Right hindlimb (tissue), 1 donor: ENCODE results near the gene FAM234A.
A peak's percentile ranks its signal among the peaks of the same experiment; 100 is the strongest.
"Not testable (repeated sequence)": the region's sequence is repeated elsewhere in the genome, so short reads cannot be mapped to it uniquely, and the experiment has no call there.

ENCODE experiments used
- DNase-seq: peaks from one replicate; pipeline ENCODE4 v3.0.0-alpha.2; 2018

The FAM234A gene

GRCh38 chr16:266258-267164 lies 31.9 kb downstream of the FAM234A start:
- no peak for DNase-seq

GRCh38 chr16:267562-267961 lies 32.9 kb downstream of the FAM234A start:
- not testable (repeated sequence) for DNase-seq

- no peak for DNase-seq
These were observed 33.8 kb downstream of the FAM234A start for GRCh38 chr16:268141-269053.

GRCh38 chr16:269061-269796 lies 34.6 kb downstream of the FAM234A start:
- DNase-seq: no peak

GRCh38 chr16:270381-271255 lies 36.0 kb downstream of the FAM234A start:
- DNase-seq: peak; percentile 11

GRCh38 chr16:272633-273546 lies 38.3 kb downstream of the FAM234A start:
- peak; percentile 16 for DNase-seq

DNA sequence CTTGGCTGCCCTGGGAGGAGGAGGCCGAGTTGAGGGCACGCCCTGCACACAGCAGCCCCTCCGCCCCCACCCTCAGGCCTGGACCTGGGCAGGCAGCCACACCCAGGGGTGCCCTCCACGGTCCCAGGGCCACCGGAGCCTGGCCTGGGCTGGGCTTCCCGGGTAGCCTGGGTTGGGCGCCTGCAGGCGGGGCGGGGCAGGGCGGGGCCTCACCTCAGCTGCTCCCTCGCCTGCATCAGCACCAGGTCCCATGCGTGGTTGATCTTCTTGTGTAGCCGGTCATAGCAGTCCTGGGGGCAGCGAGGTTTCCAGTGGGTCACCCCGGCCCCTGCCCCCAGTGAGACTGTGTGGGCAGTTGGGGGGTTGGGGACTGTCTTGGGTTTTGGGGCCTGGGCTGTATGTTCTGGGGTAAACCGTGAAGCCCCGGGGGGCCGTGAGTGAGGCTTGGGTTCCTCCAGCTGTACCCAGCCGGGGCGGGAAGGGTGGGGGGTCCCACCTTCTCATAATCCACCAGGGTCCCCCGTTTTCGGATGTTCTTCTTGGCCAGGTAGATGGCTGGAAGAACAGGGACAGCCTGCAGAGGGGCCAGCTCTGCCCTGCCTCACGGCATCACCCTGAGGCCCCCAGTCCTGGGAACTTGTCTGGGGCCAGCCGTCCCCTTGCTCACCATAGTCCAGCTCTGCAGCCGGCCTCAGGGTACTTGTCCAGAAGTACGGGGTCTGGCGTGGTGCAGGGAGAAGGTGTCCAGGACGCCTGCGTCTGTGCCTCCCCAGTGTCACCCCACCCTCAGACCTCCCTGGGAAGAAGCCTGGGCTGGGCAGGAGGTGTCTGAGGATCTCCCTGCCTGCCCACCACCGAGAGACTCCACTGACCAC lies 39.2 kb downstream of the FAM234A start:
- DNase-seq: no peak

GRCh38 chr16:275041-275641 lies 40.5 kb downstream of the FAM234A start:
- DNase-seq: no peak

- peak; percentile 14 for DNase-seq
These were observed 41.2 kb downstream of the FAM234A start, which contains the start of gene RGS11 for GRCh38 chr16:275786-276232. RGS11 (minus strand) TSS chr16:275944; CDS start chr16:275911, 33 bp downstream.

- DNase-seq: no peak
These were observed 41.9 kb downstream of the FAM234A start for GRCh38 chr16:276426-277077.

DNA sequence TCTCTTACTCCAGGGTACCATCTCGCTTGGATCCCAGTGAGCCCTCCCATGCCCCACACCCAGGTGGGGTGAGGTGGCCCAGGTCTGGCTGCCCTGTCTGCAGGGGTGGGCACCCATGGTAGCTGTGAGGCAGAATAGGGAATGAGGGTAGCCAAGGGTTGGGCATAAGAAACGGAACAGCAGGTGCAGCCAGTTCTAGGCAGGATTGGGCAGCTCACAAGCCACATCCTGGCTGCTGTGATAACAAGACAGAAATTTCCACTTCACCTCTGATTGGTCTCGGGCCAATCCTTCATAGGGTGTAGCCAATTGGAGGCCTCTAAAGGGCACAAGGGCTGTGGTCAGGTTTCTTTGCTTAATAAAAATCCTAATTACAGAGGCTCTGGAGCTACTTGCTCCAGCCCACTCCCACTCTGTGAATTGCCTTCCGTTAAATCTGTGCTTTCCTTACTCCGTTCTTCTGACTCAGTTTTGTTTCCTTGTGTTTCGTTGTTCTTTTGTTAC lies 44.3 kb downstream of the FAM234A start:
- DNase-seq: no peak

DNA sequence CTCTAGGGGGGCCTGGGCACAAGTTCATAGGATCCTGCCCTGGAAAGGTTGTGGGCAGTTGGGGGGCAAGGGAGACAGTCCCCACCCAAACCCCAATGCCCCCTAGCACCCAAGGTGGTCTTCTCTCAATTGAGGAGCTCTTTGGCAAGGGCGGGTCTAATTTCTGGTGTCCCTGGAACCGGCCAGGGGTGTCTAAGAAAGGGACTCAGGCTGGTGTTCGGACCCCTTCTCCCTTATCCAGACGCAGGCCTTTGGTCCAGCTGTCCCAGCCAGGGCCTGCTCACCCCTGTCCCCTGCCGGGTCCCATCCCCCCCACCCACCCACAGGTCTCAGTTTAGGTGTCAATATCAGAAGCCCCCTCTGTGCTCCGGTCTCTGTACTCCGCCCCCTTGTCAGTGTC lies 44.9 kb downstream of the FAM234A start:
- DNase-seq: no peak

- DNase-seq: no peak
These were observed 45.4 kb downstream of the FAM234A start for GRCh38 chr16:280005-280460.

- no peak for DNase-seq
These were observed 45.9 kb downstream of the FAM234A start, which contains the start of gene ARHGDIG for GRCh38 chr16:280552-280951. ARHGDIG (plus strand) TSS chr16:280591; CDS start chr16:280681, 90 bp downstream.

DNA sequence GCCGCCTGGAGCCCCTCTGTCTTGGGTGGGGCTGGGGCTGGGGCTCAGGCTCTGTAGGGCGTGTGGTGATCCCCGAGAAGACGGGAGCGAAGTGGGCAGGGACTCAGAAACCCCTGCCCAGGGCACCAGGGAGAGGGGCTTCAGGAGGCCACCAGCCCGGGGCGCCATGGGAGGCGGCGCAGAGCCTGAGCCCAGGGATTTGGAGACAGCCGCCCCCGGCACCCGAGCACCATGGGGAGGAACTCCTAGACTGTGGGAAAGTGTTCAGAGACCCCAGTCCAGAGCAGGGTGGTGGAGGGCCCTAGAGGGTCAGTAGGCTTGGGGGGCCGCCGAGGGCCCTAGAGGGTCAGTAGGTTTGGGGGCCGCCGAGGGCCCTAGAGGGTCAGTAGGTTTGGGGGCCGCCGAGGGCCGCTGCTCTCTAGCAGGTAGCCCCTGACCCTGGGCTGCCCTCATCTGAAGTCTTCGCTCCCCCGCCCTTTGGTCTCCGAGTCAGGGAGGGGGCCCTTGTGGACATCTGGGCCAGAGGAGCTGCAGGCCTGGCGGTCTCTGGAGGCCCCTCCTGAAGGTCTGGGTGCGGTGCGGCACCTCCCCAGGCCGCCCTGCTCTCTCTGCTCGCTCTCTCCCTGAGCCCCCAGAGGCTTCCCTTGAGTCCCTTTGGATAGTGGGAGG lies 46.5 kb downstream of the FAM234A start:
- DNase-seq: no peak

- no peak for DNase-seq
These were observed 47.1 kb downstream of the FAM234A start for GRCh38 chr16:281660-282255.

DNA sequence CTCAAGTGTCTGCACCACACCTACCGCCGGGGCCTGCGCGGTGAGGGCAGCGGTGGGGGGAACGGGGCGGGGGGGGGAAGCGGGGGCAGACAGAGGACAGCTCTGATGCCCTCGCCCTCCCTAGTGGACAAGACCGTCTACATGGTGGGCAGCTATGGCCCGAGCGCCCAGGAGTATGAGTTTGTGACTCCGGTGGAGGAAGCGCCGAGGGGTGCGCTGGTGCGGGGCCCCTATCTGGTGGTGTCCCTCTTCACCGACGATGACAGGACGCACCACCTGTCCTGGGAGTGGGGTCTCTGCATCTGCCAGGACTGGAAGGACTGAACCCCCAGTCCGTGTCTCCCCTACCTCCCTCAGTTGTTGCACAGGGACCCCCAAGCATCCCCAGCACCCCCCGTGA lies 47.9 kb downstream of the FAM234A start:
- DNase-seq: no peak
